CD1c-positive myeloid dendritic cell (primary cell): ENCODE data around the gene SLC8A3.

ENCODE experiments used
- DNase-seq: peaks from one replicate; pipeline ENCODE4 v3.0.0-alpha.2; 2016; ENCODE audit errors: extremely low spot score

SLC8A3 gene

DNA sequence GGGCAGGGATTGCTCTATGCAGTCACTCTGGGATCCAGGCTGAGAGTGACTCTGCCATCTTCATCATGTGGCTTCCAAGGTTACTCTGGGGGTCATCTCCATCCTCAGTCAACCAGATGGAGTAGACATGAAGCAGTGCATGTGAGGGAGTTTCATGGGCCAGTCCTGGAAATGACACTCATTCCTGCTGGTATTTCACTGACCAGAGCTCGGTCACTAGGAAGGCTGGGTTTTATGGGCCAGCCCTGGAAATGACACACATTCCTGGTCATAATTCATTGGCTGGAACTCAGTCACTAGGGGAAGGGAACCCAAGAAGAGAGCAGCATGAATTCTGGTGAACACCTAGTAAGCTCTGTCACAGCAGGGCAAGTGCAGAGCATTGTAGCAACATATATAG is 164.9 kb downstream of the SLC8A3 start:
- no peak for DNase-seq

DNA sequence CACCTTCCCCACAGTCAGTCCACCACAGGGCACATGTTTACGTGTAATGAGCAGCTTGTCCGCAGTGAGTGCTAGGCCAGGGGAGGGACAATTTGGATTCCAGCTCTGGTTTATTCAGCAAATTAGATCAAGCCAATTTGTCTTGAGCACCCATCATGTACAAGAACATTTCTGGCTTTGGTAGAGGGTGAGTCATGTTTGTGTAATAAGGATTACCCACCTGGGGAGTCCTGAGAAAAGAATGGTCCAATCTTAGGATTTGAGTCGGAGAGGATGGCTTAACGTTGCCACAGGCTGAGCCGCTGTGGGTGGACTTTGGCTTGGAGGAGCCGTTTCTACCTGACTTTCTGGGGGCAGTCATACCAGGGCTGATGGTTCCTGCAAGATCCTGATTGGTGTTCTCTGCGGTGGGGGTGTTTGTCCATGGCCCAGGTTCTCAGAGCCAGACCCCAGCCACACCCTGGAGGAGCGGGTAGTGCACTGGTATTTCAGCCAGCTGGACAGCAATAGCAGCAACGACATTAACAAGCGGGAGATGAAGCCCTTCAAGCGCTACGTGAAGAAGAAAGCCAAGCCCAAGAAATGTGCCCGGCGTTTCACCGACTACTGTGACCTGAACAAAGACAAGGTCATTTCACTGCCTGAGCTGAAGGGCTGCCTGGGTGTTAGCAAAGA is 165.8 kb downstream of the SLC8A3 start:
- DNase-seq: no peak

DNA sequence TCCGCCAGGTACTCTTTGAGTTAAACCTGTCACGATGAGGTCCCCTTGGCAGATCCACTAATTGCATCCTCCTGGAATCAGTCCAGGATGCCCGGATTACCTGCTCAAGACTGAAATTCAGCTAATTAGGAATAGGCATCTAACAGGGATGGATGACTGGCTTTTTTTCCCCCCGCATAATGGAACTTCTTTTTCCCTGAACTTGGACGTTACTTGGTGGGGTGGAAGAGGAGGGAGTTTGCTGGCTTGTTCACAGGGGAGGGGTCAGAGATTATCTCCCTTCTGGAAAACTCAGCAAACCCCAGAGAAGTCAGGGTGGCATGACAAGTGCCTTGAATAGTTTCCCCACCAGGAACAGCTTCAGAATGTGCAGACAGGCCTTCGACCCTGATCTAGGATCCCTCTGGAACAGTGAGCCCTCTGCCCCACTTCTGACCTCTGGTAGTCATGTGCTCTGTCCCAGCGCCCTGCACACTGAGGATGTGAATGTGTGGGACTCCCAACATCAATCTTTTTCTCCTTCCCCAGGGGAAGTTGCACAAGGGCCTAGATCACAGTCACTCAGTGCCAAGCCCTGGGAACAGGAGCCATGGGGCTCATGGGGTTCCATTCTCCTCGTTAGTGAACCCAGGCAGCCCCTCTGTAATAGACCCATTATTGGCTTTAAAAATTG is 167.1 kb downstream of the SLC8A3 start:
- DNase-seq: no peak

DNA sequence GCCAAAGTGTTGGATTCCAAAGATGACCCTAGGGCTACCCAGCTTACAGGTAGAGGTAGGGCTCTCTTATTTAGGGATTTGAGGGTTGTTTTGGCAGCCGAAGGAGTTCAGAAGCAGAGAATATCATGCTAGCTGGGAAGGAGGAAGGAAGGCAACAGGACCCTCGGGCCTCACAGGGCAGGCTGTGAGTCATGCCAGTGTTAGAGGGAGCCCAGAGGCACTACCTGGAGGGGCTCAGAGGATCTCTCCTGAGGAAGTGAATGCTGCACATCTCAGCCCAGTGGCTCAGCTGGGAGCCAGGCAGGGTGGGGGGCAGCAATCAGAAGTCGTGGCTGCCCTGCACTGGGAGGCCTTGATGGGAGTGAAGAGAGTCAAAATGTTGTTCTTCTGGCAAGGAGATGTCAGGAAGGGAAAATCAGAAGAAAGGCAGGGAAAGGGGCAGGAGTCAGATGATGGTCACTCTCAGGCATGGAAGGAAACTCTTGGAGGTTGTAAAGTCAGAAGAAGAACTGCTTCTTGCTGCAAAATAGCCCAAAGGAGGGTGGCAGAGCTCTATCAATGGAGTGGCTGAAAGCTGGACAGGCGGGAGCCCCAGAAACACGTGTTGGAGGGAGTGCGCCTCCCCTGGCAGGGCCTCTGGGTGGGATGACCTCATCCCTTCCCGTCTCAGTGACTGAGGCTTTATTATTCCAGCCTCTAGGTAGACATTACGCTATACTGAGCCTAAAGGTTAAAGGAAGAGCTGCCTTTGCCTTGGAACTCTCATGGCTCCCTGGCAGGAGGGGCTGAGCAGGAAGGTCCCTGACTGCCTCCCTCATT is 168.2 kb downstream of the SLC8A3 start:
- DNase-seq: no peak

DNA sequence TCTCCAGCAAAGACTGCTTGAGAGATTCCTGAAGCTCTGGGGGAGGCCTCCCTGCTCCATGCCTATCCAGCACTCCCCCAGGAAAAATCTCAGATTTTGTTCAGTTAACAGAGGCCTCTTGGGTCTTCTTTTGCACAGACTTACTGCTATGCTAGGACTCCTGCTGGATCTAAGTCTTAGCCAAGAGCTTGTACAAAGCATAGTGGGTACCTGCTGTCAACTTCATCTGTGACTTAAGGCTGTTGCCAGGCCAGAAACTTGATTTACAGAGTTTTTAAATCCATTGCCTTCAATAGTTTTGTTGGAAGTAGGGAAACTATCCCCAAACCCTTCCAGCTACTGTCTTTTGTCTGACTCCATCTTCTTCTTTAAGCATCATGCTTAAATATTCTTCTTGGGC is 169.1 kb downstream of the SLC8A3 start:
- no peak for DNase-seq

DNA sequence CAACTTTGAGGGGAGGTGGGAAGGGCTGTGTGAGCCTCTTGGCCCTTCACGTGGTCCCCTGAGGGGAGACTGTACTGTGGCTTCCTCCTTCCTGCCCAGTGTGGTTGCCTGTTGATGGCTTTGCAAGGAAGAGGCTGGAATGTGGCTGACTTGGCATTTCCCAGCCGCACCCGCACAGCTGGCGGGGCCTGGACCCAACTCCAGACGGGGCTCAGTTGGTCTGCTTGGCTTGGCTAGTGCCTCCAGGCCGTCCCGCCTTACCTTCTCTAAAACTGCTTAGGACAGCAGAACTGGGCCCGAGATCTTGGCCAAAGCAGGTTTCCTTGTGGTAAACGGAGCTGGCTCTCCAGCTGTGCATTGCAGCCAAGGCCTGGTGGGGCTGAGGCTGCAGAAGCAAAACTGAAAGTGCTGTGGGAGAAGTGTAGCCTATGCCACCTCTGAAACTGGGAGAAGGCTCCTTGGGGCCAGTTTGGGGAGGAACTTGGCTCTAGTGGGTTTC is 170.0 kb downstream of the SLC8A3 start:
- DNase-seq: peak; percentile 59

DNA sequence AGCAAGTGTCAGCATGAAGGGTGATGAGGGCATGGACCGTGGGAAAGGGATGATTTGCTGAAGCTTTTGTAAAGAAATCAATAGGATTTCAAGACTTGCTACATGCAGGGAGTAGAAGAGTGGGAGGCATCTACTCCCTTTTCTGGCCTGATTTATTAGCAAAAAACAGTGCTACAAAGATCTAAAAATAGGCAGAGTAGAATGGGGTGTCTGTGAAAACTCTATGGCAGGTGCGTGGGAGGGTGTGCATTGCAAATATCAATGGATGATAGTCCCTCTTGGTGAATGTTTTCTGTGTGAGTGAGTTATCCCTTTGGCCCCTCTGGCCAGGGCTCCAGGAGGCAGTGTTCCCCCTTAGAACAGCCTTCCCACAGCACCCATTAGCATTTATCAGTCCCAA is 170.5 kb downstream of the SLC8A3 start:
- DNase-seq: no peak

DNA sequence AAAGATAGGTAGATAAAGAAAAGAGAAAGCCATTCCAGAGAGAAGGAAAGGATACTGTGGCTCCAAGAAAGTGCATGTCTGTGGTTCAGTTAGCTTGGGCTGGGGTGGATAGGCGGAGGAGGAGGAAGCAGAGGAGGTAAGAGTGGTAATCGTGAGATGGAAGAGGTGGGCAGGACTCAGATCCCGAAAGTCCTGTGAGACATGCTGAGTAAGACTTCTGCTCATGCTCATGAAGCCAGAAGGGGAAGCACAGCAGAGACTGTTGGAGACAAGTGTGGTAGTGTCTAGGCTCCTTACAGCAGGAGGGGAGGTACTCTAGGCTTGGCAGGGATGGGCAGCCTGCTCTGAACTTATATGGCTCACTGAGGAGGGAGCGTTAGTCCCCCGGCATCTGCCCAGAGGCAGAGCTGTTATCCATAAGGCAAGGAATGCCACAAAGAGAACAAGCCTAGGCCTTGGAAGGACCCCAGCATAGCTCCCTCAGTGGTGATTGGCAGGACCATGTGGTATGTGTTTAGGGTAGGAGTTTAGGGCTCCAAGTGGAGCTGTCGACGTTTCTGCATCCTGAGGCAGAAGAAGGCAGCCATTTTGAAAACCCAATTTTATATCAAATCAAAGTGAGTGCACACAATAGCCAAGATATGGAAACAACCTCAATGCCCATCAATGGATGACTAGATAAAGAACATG is 174.2 kb downstream of the SLC8A3 start:
- DNase-seq: peak; percentile 43

DNA sequence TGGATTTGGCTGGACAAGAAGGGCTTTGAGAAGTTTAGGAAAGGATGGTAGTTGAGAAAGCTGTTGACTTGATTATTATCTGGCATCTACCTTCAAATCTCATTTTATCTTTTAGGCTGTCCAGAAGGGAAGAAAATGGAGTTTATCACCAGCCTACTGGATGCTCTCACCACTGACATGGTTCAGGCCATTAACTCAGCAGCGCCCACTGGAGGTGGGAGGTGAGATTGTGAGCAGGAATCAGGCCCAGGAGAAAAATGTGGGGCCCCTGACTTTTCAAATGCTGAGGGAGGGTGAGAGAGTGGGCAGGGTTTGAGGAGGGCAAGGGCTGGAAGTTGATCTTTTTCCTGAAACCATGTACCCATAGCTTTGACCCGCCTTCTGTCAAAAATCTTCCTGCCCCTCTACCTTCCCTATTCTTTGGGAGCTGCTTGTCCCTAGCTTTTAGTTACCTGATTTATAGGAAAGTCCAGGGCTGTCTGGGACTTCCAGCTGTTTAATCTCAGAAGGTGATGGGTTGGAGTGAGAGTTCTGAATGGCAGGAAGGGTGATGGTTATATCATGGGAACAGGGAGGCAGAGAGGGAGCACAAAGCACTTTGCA is 175.4 kb downstream of the SLC8A3 start:
- peak; percentile 32 for DNase-seq

DNA sequence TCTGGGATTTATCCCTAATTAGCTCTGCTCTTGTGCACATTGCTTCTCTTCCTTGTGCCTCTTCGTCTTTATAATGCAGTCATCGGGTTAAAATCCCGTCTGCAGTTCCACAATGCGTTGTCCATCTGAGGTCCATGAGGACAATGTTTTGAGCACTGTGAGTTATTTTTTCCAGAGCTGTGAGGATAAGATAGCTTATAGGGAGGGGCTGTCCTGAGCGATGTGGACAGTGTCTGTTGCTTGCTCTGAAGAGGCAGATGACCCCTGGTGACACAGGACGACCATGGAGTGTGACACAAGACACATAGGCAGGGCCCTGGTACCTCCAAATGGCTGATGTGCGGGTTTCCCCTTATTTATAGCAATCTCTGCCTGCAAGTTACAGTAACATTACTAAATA is 177.0 kb downstream of the SLC8A3 start:
- no peak for DNase-seq

DNA sequence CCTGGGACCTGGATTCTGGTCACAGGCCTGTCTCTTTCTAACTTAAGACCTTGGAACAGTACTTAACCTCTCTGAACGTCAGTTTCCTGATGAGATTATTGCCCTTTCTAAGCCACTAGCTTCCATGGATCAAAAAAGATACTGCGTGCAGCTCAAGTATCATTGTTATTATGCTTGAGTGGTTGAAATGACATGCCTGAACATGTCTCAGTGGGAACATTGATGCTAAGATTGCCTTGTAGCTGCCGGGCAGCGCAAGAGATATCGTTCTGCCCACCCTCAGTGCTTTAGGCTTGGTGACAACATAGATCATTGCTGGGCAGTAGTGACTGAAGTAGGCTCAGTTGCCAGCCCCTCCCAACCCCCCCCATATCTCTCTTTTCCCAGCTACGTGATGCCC is 177.7 kb downstream of the SLC8A3 start:
- no peak for DNase-seq

DNA sequence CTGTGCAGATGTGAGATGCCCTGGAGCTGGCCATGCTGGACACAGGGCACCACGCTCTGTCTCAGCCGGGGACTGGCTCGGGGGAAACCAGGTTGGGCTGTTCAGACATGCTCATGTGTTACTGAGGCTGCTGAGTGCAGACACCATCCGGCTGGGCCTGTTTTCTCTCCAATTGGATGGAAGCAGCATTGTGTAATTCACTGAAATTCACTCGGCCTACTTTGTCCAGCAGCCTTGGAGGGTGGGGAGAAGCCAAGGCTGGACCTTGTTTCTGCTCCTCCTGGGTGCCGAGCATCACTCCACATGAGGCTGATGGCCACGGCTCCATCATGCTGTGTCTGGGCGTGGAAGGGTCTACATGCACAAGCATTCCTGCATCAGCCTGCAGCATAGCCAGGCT is 178.8 kb downstream of the SLC8A3 start:
- DNase-seq: no peak

DNA sequence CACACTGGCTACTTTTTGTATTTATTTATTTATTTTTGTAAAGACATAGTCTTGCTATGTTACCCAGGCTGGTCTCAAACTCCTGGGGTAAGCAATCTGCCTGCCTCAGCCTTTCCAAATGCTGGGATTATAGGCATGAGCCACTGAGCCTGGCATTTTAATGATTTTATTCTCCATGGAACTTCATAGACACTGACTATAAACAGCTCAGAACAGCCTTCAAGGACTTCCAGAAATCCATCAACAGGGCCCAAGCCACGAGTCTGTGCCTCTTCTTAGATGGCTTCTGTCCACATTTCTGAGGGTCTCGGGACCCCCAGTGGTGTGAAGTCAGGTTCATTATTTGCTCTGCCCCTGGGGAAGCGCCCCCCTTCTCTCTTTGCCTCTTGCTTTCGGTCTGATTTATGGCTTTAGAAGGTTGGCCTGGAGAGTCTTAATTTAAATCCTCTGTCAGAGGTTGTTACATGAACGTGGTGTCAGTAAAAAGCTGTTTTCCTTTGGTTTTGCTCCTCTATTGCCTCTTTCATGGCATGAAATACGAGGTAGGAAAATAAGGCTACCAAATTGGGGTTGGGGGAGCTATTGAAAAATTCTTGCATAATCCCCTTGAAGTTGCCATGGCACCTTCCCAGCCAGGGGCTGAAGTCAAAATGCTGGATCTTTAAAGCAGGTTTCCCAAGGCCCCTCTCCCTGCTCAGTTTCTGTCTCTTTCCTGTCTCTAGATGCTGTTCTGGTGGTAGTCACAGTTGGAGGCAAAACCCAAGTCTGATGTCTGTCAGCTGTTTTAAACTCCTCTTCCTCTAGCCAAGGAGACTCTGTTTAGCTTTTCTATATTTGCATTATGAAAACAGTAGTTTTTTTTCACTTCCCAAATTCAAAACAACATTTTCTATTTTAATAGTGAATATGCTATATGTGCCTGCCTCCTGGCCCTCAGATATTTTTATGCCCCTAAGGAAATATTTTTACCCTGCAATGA is 180.2 kb downstream of the SLC8A3 start:
- DNase-seq: no peak

DNA sequence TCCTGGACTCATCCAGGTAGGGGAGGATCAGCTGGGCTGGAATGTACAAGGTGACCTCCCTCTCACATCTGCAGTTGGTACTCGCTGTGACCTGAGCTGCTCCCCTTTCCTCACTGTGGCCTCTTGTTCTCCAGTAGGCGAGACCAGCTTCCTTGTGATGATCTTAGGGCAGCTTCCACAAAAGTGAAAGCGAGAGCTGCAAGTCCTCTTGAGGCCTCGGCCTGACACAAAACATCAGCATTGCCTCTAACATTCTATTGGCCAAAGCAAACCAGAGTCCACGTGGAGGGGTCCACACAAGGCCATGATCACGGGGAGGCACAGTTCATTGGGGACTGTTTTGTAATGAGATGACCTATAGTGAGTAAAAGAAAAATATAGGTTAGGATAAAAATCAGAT is 182.1 kb downstream of the SLC8A3 start:
- DNase-seq: no peak

DNA sequence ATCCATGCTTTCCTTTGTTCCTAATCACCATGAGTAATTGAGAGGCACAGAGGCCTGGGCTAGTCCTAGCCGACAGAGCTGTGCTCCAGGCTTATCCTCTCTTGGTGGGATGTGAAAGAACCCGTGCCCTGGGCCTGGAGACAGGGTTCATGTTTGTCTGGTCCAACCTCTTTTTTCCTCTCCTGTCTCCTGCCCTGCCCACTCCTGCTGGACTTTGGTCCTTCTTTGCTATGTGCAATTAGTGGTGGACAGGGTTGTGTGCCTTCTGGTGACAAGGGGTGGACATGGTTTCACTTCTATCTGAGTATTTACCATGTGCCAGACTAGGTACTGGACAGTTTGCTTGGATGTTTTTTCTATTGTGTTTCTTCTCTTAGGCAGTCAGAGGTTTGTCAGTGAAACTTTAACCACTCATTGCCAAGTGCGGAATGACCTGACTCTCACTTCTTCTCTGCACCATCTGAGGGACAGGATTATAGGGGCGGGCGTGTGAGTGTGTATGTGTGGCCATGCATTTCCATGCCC is 183.4 kb downstream of the SLC8A3 start:
- no peak for DNase-seq

DNA sequence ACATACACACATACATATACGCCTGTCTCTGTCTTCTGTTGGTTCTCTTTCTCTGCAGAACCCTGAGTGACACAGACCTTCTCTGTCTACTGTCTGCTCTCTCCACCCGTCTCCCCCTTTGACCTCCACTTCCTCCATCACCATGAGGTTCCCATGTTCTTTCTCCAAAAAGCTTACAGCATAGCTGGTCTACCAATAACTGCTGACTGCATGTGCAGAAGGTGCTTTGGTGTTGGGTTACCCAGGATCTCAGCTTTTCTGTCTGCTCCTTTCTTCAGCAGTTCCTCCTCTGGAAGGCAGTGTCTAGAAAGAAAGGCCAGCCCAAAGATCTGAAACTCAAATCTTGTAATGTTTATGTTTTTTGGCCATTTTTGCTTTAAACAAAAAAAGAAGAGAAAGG is 184.0 kb downstream of the SLC8A3 start:
- DNase-seq: no peak

DNA sequence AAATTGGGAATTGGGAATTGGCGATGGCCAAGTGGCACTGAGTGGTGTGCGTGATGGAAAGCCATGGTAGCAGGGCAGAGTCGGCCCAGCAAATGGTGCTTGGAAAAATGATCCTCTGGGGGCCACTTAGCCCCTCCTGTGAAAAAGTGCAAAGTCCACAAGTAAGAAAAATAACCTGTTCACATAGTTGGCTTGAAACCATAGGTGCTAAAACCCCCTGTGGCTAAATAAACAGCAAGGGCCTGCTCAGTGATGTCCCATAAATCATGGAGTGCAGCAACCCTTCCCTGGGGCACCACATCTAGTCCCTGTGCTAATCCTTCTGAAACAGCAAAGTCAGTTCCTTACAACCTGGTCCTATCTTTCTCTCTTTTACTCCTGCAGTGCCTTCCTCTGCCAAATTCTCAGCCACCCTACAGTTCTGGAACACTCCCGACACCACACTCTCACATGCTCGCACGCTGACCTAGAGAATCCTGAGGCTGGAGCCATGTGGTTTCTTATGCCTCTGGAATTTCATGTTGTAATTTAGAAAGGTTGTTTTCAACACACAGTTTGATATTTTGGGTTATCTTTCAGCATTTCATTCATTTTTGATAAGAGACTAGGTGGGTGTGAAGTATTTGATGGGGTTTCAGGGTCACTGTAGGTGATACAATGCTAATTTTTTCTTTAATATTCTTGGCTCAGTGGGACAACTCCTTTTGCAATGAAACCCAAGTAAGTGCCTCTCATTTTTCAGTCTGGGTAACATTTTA is 186.0 kb downstream of the SLC8A3 start:
- DNase-seq: no peak

DNA sequence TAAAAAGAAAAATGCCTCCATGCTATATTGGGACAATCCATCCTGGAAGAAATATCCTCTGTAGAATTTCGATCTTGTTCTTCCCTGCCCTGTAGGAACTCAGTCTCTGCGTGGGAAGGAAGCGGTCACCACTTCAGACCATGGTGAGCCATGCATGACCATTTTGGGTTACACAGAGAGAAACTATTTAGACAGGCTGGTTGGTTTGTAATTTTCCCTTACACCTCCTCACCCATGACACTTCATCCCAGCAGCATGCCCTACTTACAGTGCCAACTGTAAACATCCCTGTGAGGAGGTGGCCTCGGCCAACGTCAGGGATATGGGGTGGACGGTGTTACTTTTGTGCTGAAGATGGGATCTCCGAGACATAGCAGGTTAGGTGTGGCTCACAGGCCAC is 188.2 kb downstream of the SLC8A3 start:
- no peak for DNase-seq

DNA sequence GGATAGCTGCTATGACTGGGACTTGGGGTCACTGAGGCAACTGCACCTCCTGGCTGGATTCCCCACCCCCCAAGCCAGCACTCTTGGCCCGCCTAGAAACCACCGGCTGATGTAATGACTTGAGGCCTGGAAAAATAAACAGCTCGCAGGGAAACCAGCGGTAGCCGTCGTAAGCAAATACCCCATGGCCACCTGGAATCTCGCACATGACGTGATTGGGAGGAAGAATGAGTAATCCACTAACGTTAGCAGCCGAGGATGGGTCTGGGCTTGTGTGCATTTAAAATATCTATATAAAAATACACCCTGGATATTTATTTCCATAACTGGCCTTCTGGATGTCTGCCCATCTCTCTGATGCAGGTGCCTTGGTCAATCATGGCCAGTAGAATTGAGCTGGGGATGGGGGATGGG is 189.5 kb downstream of the SLC8A3 start:
- DNase-seq: no peak

DNA sequence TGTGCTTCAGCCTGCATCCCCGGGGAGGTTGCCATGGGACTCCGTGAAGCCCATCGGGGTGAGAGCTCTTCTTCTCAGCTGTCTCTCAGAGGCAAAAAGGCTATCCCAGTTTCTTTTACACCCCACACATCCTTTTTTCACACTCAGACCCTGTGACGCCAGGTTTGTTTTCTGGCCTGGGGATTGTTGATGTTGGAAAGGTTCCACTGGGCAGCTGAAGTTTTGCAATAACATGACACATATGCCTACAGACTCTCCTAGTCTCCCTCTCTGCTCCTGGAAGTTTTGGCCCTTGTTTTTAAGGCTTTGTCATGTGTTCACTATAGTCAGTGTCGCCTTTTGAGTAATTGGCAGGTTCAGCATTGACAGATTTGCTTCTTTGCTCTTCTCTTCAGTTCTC is 190.9 kb downstream of the SLC8A3 start:
- DNase-seq: no peak
